Suprapubic skin (tissue), 4 donors: ENCODE data around the gene IGF2R. TPM values are rescaled to one million over a fixed set of nuclear protein-coding genes. Genes with fewer than 3 reads are reported as not detected.

Source experiments
- DNase-seq, 2 donors: peaks; one replicate each; pipeline ENCODE4 v3.0.0-alpha.2; 2019; ENCODE audit warnings: low spot score in 2 of 2
- H3K27ac ChIP-seq: fragments of 200-600 bp; sonication (generic); one replicate; pipeline ENCODE4 v1.5.1; 2019
- H3K27me3 ChIP-seq: fragments of 200-600 bp; sonication (generic); one replicate; pipeline ENCODE4 v1.5.1; 2019
- H3K36me3 ChIP-seq: fragments of 200-600 bp; sonication (generic); one replicate; pipeline ENCODE4 v1.5.1; 2019
- H3K4me1 ChIP-seq: fragments of 200-600 bp; sonication (generic); one replicate; pipeline ENCODE4 v1.5.1; 2019
- H3K4me3 ChIP-seq: fragments of 200-600 bp; sonication (generic); one replicate; pipeline ENCODE4 v1.5.1; 2019; ENCODE audit warnings: mild to moderate bottlenecking
- H3K9me3 ChIP-seq: fragments of 200-600 bp; sonication (generic); one replicate; pipeline ENCODE4 v1.5.1; 2019
- EP300 ChIP-seq: sonication (generic); formaldehyde crosslinking; IDR thresholded peaks from one replicate; pipeline ENCODE4 v1.6.1; 2017; ENCODE audit warnings: antibody characterized with exemption
- POLR2A ChIP-seq, 2 donors: fragments of 450-650 bp; IDR thresholded peaks; one replicate each; pipeline ENCODE4 v1.6.1; 2017; ENCODE audit warnings: antibody characterized with exemption in 2 of 2, mild to moderate bottlenecking in 2 of 2, moderate library complexity in 2 of 2
- POLR2AphosphoS5 ChIP-seq, 3 donors: sonication (generic); formaldehyde crosslinking; IDR thresholded peaks; one replicate each; pipeline ENCODE4 v1.6.1; 2017; ENCODE audit warnings: antibody characterized with exemption in 3 of 3
- WGBS: methylation state at CpG from one replicate; pipeline ENCODE4 v1.1.5; 2018; 5-methylcytosine and 5-hydroxymethylcytosine counted together
- total RNA-seq, 4 donors: library from RNA; depleted of rRNA; stranded (reverse); fragments of >200 nt; gene quantifications; one replicate each; pipeline ENCODE4 v1.1.0, GENCODE V29; 2016
- TF ChIP-seq, protein P1 (sequence below), 2 donors: fragments of 200-600 bp in 1 of 2; fragments of 450-650 bp in 1 of 2; sonication (generic) in 1 of 2; IDR thresholded peaks; one replicate each; pipeline ENCODE4 v1.5.1; 2016 to 2019; ENCODE audit warnings: antibody characterized with exemption in 2 of 2, mild to moderate bottlenecking in 1 of 2, moderate library complexity in 1 of 2

The IGF2R gene
- total RNA-seq, 4 donors from 2014 or later = 58.2 to 137 (median 90.6) TPM

GRCh38 chr6:160040055-160040454 lies 71.2 kb downstream of the IGF2R start:
- TF ChIP-seq, protein P1, sequence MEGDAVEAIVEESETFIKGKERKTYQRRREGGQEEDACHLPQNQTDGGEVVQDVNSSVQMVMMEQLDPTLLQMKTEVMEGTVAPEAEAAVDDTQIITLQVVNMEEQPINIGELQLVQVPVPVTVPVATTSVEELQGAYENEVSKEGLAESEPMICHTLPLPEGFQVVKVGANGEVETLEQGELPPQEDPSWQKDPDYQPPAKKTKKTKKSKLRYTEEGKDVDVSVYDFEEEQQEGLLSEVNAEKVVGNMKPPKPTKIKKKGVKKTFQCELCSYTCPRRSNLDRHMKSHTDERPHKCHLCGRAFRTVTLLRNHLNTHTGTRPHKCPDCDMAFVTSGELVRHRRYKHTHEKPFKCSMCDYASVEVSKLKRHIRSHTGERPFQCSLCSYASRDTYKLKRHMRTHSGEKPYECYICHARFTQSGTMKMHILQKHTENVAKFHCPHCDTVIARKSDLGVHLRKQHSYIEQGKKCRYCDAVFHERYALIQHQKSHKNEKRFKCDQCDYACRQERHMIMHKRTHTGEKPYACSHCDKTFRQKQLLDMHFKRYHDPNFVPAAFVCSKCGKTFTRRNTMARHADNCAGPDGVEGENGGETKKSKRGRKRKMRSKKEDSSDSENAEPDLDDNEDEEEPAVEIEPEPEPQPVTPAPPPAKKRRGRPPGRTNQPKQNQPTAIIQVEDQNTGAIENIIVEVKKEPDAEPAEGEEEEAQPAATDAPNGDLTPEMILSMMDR (IDR thresholded peaks at IDR 0.05) = no peak
- TF ChIP-seq POLR2AphosphoS5 (IDR thresholded peaks at IDR 0.05) = no peak
- TF ChIP-seq POLR2A (IDR thresholded peaks at IDR 0.05) = no peak
- TF ChIP-seq EP300 = no peak
- Histone ChIP-seq H3K4me1 (peaks cover 72% of the 10 kb centered on the region), H3K4me3 (no peak overlapping the region), H3K27me3 (no peaks in the 10 kb centered on the region), H3K27ac (no peak overlapping the region), H3K36me3 (peaks cover 26% of the 10 kb centered on the region), H3K9me3 (no peaks in the 10 kb centered on the region)
- no peak for DNase-seq
- 88% methylated on average over 4 of the region's 4 CpGs for WGBS

DNA sequence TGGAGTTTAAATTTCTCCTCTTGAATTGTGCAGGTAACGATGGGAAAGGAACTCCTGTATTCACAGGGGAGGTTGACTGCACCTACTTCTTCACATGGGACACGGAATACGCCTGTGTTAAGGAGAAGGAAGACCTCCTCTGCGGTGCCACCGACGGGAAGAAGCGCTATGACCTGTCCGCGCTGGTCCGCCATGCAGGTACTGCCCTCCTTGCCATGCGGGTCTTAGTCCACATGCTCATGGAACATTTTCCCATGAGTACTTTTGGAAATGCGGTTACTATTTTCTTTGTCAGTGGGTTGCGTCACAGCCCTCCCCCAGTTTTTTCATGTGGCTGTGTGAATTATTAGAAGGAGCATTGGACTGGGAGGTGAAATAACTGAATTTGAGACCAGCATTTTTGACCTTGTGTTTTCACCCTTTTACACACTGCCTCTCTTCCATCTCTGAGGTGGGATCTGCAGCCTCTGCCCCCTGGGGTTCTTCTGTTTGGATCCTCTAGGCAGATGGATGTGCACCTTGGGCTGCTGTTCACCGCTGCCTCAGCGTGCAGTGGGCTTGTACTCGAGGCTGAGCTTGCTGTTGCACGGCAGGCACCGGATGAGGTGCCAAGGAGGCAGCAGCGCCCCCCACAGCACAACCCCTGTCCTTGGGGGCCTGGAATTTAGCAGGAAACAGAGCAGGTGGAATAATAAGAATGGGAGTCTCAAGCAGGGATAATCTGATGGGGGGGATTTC lies 71.8 kb downstream of the IGF2R start:
- Histone ChIP-seq H3K4me3 (no peak overlapping the region), H3K9me3 (no peaks in the 10 kb centered on the region), H3K36me3 (peaks cover 26% of the 10 kb centered on the region), H3K27ac (peak overlapping the region; percentile 85), H3K4me1 (peaks cover 66% of the 10 kb centered on the region), H3K27me3 (no peaks in the 10 kb centered on the region)
- 92% methylated on average over 19 of the region's 19 CpGs for WGBS
- no peak for DNase-seq
- TF ChIP-seq POLR2A (IDR thresholded peaks at IDR 0.05) (no peak), EP300 (no peak), POLR2AphosphoS5 (IDR thresholded peaks at IDR 0.05) (no peak)
- TF ChIP-seq, protein P1 (IDR thresholded peaks at IDR 0.05) = no peak

- H3K4me3 ChIP-seq = no peak overlapping the region
- H3K36me3 ChIP-seq = peaks cover 31% of the 10 kb centered on the region
- peaks cover 57% of the 10 kb centered on the region for H3K4me1 ChIP-seq
- H3K27me3 ChIP-seq = no peaks in the 10 kb centered on the region
- no peak for DNase-seq
- H3K9me3 ChIP-seq = no peaks in the 10 kb centered on the region
- 27% methylated on average over 6 of the region's 6 CpGs for WGBS
- TF ChIP-seq POLR2AphosphoS5 (IDR thresholded peaks at IDR 0.05) (peak in 1 of 3 donors; percentile 70), EP300 (no peak)
- TF ChIP-seq, protein P1 (IDR thresholded peaks at IDR 0.05) = peak; percentile 41 to 44
- H3K27ac ChIP-seq = peak overlapping the region; percentile 85
These were observed 72.7 kb downstream of the IGF2R start for GRCh38 chr6:160041608-160042007.

GRCh38 chr6:160042014-160042773 lies 73.3 kb downstream of the IGF2R start:
- DNase-seq = no peak
- Histone ChIP-seq H3K4me1 (peaks cover 51% of the 10 kb centered on the region), H3K27me3 (no peaks in the 10 kb centered on the region), H3K27ac (peak overlapping the region; percentile 85), H3K36me3 (peaks cover 37% of the 10 kb centered on the region), H3K9me3 (no peaks in the 10 kb centered on the region), H3K4me3 (peak overlapping the region; percentile 11)
- TF ChIP-seq EP300 = no peak
- no peak for TF ChIP-seq POLR2AphosphoS5 (IDR thresholded peaks at IDR 0.05)
- 68% methylated on average over 12 of the region's 12 CpGs for WGBS

- H3K4me1 ChIP-seq = peaks cover 44% of the 10 kb centered on the region
- peaks cover 43% of the 10 kb centered on the region for H3K36me3 ChIP-seq
- DNase-seq = no peak
- WGBS = 54% methylated on average over 11 of the region's 11 CpGs
- no peaks in the 10 kb centered on the region for H3K9me3 ChIP-seq
- TF ChIP-seq EP300 (no peak), POLR2AphosphoS5 (IDR thresholded peaks at IDR 0.05) (no peak), POLR2A (IDR thresholded peaks at IDR 0.05) (no peak)
- TF ChIP-seq, protein P1 (IDR thresholded peaks at IDR 0.05) = no peak
- peak overlapping the region; percentile 85 for H3K27ac ChIP-seq
- peak overlapping the region; percentile 11 for H3K4me3 ChIP-seq
- H3K27me3 ChIP-seq = no peaks in the 10 kb centered on the region
These were observed 74.0 kb downstream of the IGF2R start for GRCh38 chr6:160042788-160043301.
